ENCODE results near the gene IFNW1.
"Not testable (repeated sequence)": the region's sequence is repeated elsewhere in the genome, so short reads cannot be mapped to it uniquely, and the experiment has no call there.

IFNW1 gene

GRCh38 chr9:21141427-21141882 is at the start of gene IFNW1:
Gene IFNW1 (minus strand): TSS chr9:21141832. CDS start chr9:21141570, 262 bp downstream.
- H3K9me2 ChIP-seq (replicated peaks; ENCODE audit: control insufficient read depth, low read length) = no peaks in the 10 kb centered on the region
- TF ChIP-seq CTCF (IDR thresholded peaks at IDR 0.05; ENCODE audit: low read depth, low read length, poor library complexity, severe bottlenecking) (no peak), EZH2phosphoT487 (IDR thresholded peaks at IDR 0.05; ENCODE audit: borderline replicate concordance, low read length) (no peak)
- H3K4me2 ChIP-seq (ENCODE audit: low read length) = no peak within 1 kb of the TSS
- H3K9me3 ChIP-seq (ENCODE audit: control insufficient read depth, insufficient read depth, low read length) = no peaks in the 10 kb centered on the region
- no peaks in the 10 kb centered on the region for H3K36me3 ChIP-seq (ENCODE audit: control insufficient read depth, low read length)
- no peaks in the 10 kb centered on the region for H3F3A ChIP-seq (ENCODE audit: control insufficient read depth, insufficient read depth)
- H3K79me2 ChIP-seq (ENCODE audit: control insufficient read depth, low read length) = no peaks in the 10 kb centered on the region
- no peaks in the 10 kb centered on the region for H4K20me1 ChIP-seq (ENCODE audit: control insufficient read depth, insufficient read depth, low read depth, low read length)
- no peak within 1 kb of the TSS for H3K27ac ChIP-seq (ENCODE audit: low read depth, low read length)
- no peaks in the 10 kb centered on the region for H3K27me3 ChIP-seq (ENCODE audit: control insufficient read depth, low read length)
- no peaks in the 10 kb centered on the region for H3K4me1 ChIP-seq (ENCODE audit: control insufficient read depth, low read length)
- H3K4me3 ChIP-seq (ENCODE audit: low read length) = no peak within 1 kb of the TSS

- H3K4me3 ChIP-seq (ENCODE audit: low read length); H3K36me3 ChIP-seq (ENCODE audit: control insufficient read depth, low read length); H3F3A ChIP-seq (ENCODE audit: control insufficient read depth, insufficient read depth); H3K27me3 ChIP-seq (ENCODE audit: control insufficient read depth, low read length); H3K4me1 ChIP-seq (ENCODE audit: control insufficient read depth, low read length); H3K9me3 ChIP-seq (ENCODE audit: control insufficient read depth, insufficient read depth, low read length); H3K27ac ChIP-seq (ENCODE audit: low read depth, low read length); H4K20me1 ChIP-seq (ENCODE audit: control insufficient read depth, insufficient read depth, low read depth, low read length); H3K79me2 ChIP-seq (ENCODE audit: control insufficient read depth, low read length); H3K4me2 ChIP-seq (ENCODE audit: low read length); H3K9me2 ChIP-seq (replicated peaks; ENCODE audit: control insufficient read depth, low read length): not testable (repeated sequence)
Measured at GRCh38 chr9:21187487-21187886, 45.9 kb upstream of the IFNW1 start, which contains the start of gene IFNA4. Gene IFNA4 (minus strand): TSS chr9:21187587. CDS start chr9:21187531, 56 bp downstream.

GRCh38 chr9:21182810-21183736 is 41.4 kb upstream of the IFNW1 start:
- not testable (repeated sequence) for H3K79me2 ChIP-seq (ENCODE audit: control insufficient read depth, low read length); H3K4me1 ChIP-seq (ENCODE audit: control insufficient read depth, low read length); H3K27ac ChIP-seq (ENCODE audit: low read depth, low read length); H3K36me3 ChIP-seq (ENCODE audit: control insufficient read depth, low read length); H3K4me2 ChIP-seq (ENCODE audit: low read length); H4K20me1 ChIP-seq (ENCODE audit: control insufficient read depth, insufficient read depth, low read depth, low read length); H3K9me3 ChIP-seq (ENCODE audit: control insufficient read depth, insufficient read depth, low read length); H3F3A ChIP-seq (ENCODE audit: control insufficient read depth, insufficient read depth); H3K4me3 ChIP-seq (ENCODE audit: low read length); H3K27me3 ChIP-seq (ENCODE audit: control insufficient read depth, low read length); H3K9me2 ChIP-seq (replicated peaks; ENCODE audit: control insufficient read depth, low read length)
- peak; percentile 66 for TF ChIP-seq CTCF (IDR thresholded peaks at IDR 0.05; ENCODE audit: low read depth, low read length, poor library complexity, severe bottlenecking)

GRCh38 chr9:21174671-21175070 is 33.0 kb upstream of the IFNW1 start:
- no peaks in the 10 kb centered on the region for H3F3A ChIP-seq (ENCODE audit: control insufficient read depth, insufficient read depth)
- H4K20me1 ChIP-seq (ENCODE audit: control insufficient read depth, insufficient read depth, low read depth, low read length) = no peaks in the 10 kb centered on the region
- 0 out of 2 replicates have a peak, but pooled peaks cover 8% of the 10 kb centered on the region for H3K27me3 ChIP-seq (ENCODE audit: control insufficient read depth, low read length)
- H3K36me3 ChIP-seq (ENCODE audit: control insufficient read depth, low read length) = no peaks in the 10 kb centered on the region
- H3K9me3 ChIP-seq (ENCODE audit: control insufficient read depth, insufficient read depth, low read length) = no peaks in the 10 kb centered on the region
- TF ChIP-seq EZH2phosphoT487 (IDR thresholded peaks at IDR 0.05; ENCODE audit: borderline replicate concordance, low read length) (no peak), CTCF (IDR thresholded peaks at IDR 0.05; ENCODE audit: low read depth, low read length, poor library complexity, severe bottlenecking) (no peak)
- H3K27ac ChIP-seq (ENCODE audit: low read depth, low read length) = no peak overlapping the region
- H3K79me2 ChIP-seq (ENCODE audit: control insufficient read depth, low read length) = no peaks in the 10 kb centered on the region
- H3K9me2 ChIP-seq (replicated peaks; ENCODE audit: control insufficient read depth, low read length) = no peaks in the 10 kb centered on the region
- H3K4me3 ChIP-seq (ENCODE audit: low read length) = no peak overlapping the region
- H3K4me2 ChIP-seq (ENCODE audit: low read length) = no peak overlapping the region
- no peaks in the 10 kb centered on the region for H3K4me1 ChIP-seq (ENCODE audit: control insufficient read depth, low read length)
